Muscle layer of duodenum (tissue), 2 donors: ENCODE results near the gene SMIM5.

Source experiments
- H3K27ac ChIP-seq: one replicate; pipeline ENCODE4 v1.7.0; 2013; ENCODE audit warnings: mild to moderate bottlenecking, low read length
- H3K27me3 ChIP-seq: one replicate; pipeline ENCODE4 v1.7.0; 2013; ENCODE audit warnings: low read depth, mild to moderate bottlenecking, control low read depth, low read length
- H3K36me3 ChIP-seq, 2 donors: one replicate each; pipeline ENCODE4 v1.7.0; 2013; ENCODE audit warnings: low read length in 2 of 2, control low read depth in 1 of 2, mild to moderate bottlenecking in 1 of 2; ENCODE audit not compliant: insufficient read depth in 2 of 2, control insufficient read depth in 1 of 2
- H3K4me1 ChIP-seq, 2 donors: one replicate each; pipeline ENCODE4 v1.7.0; 2013; ENCODE audit warnings: low read length in 2 of 2, mild to moderate bottlenecking in 2 of 2, control low read depth in 1 of 2, moderate library complexity in 1 of 2; ENCODE audit not compliant: insufficient read depth in 2 of 2, control insufficient read depth in 1 of 2
- H3K4me3 ChIP-seq, 2 donors: one replicate each; pipeline ENCODE4 v1.7.0; 2013; ENCODE audit warnings: low read length in 2 of 2, low read depth in 1 of 2, mild to moderate bottlenecking in 1 of 2
- H3K9me3 ChIP-seq, 2 donors: one replicate each; pipeline ENCODE4 v1.7.0; 2013; ENCODE audit warnings: low read length in 2 of 2, control low read depth in 1 of 2, mild to moderate bottlenecking in 1 of 2; ENCODE audit not compliant: control insufficient read depth in 1 of 2
- donor health status: healthy.

The SMIM5 gene

GRCh38 chr17:75679706-75680211, 46.5 kb downstream of the SMIM5 start:
- Histone ChIP-seq H3K36me3 (peaks cover 0 to 11% of the 10 kb centered on the region in 2 donors), H3K27me3 (no peaks in the 10 kb centered on the region), H3K4me1 (peaks cover 0 to 12% of the 10 kb centered on the region in 2 donors), H3K9me3 (no peaks in the 10 kb centered on the region), H3K27ac (peak overlapping the region; percentile 49), H3K4me3 (no peak overlapping the region)

- Histone ChIP-seq H3K27ac (peak overlapping the region; percentile 49), H3K27me3 (no peaks in the 10 kb centered on the region), H3K9me3 (no peaks in the 10 kb centered on the region), H3K4me3 (no peak overlapping the region), H3K4me1 (peaks cover 3 to 15% of the 10 kb centered on the region in 2 donors), H3K36me3 (peaks cover 0 to 11% of the 10 kb centered on the region in 2 donors)
These were observed 47.2 kb downstream of the SMIM5 start for GRCh38 chr17:75680431-75680830.

- Histone ChIP-seq H3K27ac (peak overlapping the region; percentile 9), H3K36me3 (peaks cover 0 to 7% of the 10 kb centered on the region in 2 donors), H3K9me3 (no peaks in the 10 kb centered on the region), H3K4me3 (no peak overlapping the region), H3K27me3 (no peaks in the 10 kb centered on the region), H3K4me1 (peaks cover 7 to 19% of the 10 kb centered on the region in 2 donors)
These were observed 48.1 kb downstream of the SMIM5 start for GRCh38 chr17:75681289-75681688.

- Histone ChIP-seq H3K4me1 (peaks cover 7 to 27% of the 10 kb centered on the region in 2 donors), H3K27ac (peak overlapping the region; percentile 70)
These were observed 50.3 kb downstream of the SMIM5 start for GRCh38 chr17:75683583-75683982.

GRCh38 chr17:75684249-75684648, 51.0 kb downstream of the SMIM5 start:
- no peaks in the 10 kb centered on the region for H3K27me3 ChIP-seq
- H3K4me1 ChIP-seq: peaks cover 7 to 33% of the 10 kb centered on the region in 2 donors
- H3K9me3 ChIP-seq: no peaks in the 10 kb centered on the region
- H3K4me3 ChIP-seq: no peak overlapping the region
- peaks cover 0 to 10% of the 10 kb centered on the region in 2 donors for H3K36me3 ChIP-seq
- peak overlapping the region; percentile 70 for H3K27ac ChIP-seq

More at GRCh38 chr17:75683583-75683982, 50.3 kb downstream of the SMIM5 start:
- no peaks in the 10 kb centered on the region for H3K27me3 ChIP-seq
- H3K9me3 ChIP-seq: no peaks in the 10 kb centered on the region
- peaks cover 0 to 10% of the 10 kb centered on the region in 2 donors for H3K36me3 ChIP-seq
- no peak overlapping the region for H3K4me3 ChIP-seq

- peaks cover 7 to 33% of the 10 kb centered on the region in 2 donors for H3K4me1 ChIP-seq
- no peaks in the 10 kb centered on the region for H3K9me3 ChIP-seq
- peaks cover 0 to 10% of the 10 kb centered on the region in 2 donors for H3K36me3 ChIP-seq
- no peak overlapping the region for H3K4me3 ChIP-seq
- H3K27ac ChIP-seq: peak overlapping the region; percentile 70
- no peaks in the 10 kb centered on the region for H3K27me3 ChIP-seq
These were observed 51.7 kb downstream of the SMIM5 start for GRCh38 chr17:75684924-75685323.

- peaks cover 0 to 10% of the 10 kb centered on the region in 2 donors for H3K36me3 ChIP-seq
- peaks cover 7 to 33% of the 10 kb centered on the region in 2 donors for H3K4me1 ChIP-seq
- no peak overlapping the region for H3K4me3 ChIP-seq
- H3K9me3 ChIP-seq: no peaks in the 10 kb centered on the region
- H3K27ac ChIP-seq: peak overlapping the region; percentile 70
- no peaks in the 10 kb centered on the region for H3K27me3 ChIP-seq
These were observed 52.3 kb downstream of the SMIM5 start for GRCh38 chr17:75685499-75685898.

- no peaks in the 10 kb centered on the region for H3K27me3 ChIP-seq
- no peak overlapping the region for H3K4me3 ChIP-seq
- H3K4me1 ChIP-seq: peaks cover 7 to 34% of the 10 kb centered on the region in 2 donors
- H3K36me3 ChIP-seq: peaks cover 0 to 19% of the 10 kb centered on the region in 2 donors
- peak overlapping the region; percentile 58 for H3K27ac ChIP-seq
- H3K9me3 ChIP-seq: no peaks in the 10 kb centered on the region
These were observed 55.1 kb downstream of the SMIM5 start for GRCh38 chr17:75688209-75688825.

GRCh38 chr17:75689441-75689873, 56.2 kb downstream of the SMIM5 start:
- Histone ChIP-seq H3K27ac (peak overlapping the region; percentile 26), H3K9me3 (no peaks in the 10 kb centered on the region), H3K4me1 (peaks cover 12 to 44% of the 10 kb centered on the region in 2 donors), H3K36me3 (peaks cover 0 to 28% of the 10 kb centered on the region in 2 donors), H3K4me3 (no peak overlapping the region), H3K27me3 (no peaks in the 10 kb centered on the region)
